GOT3 (cell line): Measurements from ENCODE around the gene BHMT.
"Not testable (repeated sequence)": the region's sequence is repeated elsewhere in the genome, so short reads cannot be mapped to it uniquely, and the experiment has no call there.

Experiments
- DNase-seq: peaks from one replicate; lab custom pipeline; 2025; ENCODE audit warnings: mixed read lengths; lab: John Stamatoyannopoulos, UW

The BHMT gene

DNA sequence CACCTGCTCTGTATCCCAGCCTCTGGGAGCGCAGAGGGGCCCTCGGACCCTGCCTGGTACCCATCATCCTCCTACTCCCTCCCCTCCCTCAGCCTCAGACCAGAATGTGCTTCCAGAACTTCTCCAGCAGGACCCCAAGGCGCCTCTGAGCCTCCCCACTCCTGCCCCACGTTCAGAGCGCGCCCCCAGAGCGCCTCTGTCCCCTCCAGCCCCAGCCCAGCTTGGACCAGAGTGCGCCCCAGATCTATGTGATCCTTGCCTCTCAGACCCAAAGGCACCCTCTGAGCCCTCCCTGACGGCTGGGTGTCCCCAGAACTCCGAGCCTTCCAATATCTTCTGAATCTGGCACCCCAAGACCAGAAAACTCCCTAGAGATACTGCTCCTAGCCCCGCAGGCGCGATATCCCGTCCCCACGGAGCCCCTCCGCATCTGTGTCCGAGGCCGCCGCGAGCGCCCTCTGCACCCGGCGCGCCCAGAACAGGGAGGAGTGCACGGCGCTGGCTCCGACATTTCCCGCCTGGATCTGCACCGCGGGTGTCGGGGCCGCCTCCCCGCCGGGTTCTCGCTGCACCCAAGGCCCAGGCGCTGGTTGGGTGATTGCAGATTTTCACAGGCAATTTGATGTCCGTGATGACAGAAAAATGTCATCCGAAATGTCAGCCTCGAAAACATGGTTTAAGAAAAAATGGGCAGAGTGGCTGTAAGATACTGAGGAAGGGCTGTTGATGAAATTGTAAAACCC lies 522 bp downstream of the BHMT start:
- DNase-seq, result no peak

DNA sequence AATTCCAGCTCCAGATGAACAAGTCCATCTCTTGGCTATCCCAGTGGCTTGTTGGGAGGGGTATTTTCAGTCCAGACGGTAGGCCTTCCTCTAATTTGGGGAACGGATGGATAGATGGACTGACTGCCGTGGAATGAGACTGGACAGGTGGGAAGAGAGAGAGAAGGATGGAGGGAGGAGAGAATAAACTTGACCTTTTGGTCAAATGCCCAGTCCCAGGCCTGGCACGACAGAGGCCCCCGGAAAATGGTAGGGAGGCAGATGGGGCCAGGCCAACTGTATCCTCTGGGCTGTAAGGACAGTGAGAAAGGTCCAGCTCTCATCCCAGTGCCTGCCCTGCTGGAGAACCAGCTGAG lies 1.1 kb downstream of the BHMT start:
- DNase-seq, result no peak

DNA sequence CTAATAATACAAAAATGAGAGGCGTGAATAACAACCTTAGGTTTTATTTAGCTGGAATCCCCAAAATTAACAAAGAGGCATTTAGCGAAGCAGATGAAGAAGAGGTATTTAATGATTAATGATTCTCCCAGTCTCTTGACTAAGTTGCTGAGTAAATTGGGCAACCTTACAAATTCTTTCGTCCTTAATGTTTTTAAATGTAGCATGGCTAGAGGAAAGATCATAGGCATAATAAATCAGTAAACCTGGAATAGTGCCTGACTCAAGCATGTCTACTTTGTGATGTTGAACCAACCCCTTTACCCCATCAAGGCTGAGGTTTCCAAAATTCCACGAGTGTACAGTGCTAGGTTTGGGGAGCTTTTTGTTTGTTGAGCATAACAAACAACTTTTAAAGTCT lies 7.9 kb downstream of the BHMT start:
- no peak for DNase-seq

DNA sequence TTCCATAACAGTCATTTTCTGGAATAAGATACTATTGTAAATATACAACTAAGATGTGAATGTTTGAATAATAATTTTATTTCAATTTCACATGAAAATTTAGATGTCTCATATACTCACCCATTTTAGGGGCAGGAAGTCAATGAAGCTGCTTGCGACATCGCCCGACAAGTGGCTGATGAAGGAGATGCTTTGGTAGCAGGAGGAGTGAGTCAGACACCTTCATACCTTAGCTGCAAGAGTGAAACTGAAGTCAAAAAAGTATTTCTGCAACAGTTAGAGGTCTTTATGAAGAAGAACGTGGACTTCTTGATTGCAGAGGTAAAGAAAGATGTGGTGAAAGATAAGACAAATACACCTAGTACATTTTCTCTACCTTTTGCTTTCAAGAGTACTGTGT lies 8.6 kb downstream of the BHMT start:
- no peak for DNase-seq

DNA sequence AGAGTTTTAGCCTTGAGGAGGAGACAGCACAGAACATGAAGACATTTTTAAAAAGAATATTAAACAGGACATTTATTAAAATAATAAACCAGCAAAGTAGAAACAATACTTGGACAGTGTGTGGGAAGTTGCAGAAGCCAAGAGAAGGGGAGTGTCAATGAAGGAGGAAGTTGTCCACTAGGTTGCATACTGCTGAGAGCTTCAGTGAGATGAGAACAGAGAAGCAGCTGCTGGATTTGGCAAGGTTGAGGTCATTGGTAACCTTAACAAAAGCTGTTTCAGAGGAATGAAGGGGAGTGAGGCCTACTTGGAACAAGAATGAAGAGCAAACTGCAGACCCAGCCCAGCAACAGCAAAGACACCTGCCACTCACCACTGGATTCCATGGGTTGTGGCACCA lies 11.4 kb downstream of the BHMT start:
- DNase-seq, result no peak

DNA sequence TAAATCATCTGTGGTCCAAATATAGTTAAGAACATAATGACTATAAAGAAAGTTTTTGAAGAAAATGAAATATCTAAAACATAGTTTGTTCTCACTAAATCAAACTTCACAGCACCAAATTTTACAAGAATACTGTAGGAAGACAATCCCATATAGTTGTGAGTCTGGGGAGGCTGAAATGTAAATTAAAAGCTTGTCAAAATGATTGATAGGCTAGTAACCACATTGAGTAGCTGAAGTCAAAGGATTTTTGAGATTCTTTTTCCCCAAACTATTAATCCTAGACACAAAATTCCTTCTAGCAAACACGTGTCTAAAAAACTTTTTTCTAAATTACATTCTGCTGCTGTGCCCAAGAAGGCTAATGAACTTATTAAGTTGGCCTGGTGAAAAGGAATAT lies 13.0 kb downstream of the BHMT start:
- no peak for DNase-seq

DNA sequence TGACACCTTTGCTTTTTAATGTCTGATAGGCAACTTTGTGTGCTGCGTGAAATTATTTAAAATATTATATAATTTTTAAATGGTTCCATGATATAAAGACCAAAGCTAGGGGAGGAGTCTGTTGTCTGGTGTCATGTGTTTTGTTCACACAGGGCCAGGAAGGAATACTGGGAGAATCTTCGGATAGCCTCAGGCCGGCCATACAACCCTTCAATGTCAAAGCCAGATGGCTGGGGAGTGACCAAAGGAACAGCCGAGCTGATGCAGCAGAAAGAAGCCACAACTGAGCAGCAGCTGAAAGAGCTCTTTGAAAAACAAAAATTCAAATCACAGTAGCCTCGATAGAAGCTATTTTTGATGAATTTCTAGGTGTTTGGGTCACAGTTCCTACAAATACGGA lies 19.2 kb downstream of the BHMT start:
- DNase-seq, result no peak

DNA sequence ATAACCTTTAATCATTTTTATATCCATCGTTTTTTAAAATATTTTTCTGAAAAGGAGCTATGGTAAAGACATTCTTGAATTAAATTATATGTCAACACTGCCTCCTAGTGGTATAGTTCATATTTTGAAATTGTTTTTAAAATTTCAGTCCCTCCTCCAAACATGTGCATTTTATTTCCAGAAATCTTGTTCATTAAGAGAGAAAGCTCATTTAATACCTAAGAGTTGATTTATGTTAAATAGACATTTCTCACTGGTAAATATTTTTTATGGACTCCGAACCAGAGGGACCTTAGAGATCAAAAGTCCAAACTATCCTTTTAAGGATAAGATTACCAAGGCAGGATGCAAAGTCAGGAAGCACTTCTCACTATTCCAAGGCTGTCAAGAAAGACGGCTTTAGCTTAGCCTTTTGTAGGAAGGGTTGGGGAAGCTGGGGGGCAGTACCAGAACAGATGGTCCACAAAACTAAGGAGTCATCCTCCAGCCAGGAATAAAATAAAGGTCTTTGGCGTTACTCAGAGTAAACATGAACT lies 21.6 kb downstream of the BHMT start:
- DNase-seq, result no peak

DNA sequence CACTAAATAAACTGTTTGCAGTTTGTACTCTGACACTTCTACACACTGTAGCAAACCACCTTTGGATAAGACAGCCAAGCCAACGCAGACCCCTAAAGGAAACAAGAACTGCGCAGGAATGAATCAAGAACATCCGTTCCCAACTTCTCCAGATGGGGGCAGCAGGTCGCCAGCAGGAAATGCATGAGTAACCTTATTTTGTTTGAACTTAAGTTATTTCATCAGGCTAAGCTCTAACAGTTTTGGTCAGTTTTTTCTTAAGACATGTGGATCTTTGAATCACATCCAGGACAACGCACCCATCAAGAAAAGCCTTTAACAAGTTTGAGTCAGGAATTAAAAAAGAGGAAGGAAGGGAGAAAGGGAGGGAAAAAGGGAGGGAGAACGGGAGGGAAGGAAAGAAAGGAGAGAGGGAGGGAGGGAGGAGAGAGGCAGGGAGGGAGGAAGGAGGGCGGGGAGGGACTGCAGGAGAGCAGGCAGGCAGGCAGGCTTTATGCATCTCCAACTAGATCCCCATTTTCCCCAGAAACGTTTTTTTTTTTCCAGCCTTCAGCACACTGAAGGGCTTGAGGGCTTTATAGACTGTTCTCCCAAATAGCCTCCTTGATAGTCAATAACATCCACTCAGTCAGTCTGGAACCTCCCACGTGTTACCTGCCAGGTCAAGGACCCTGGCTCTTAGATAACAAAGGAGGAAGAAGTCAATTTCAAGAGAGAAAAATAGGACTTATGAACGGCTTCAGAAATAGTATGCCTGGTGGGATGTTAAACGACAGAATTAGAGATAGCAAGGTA lies 22.2 kb downstream of the BHMT start:
- DNase-seq, result peak; percentile 16

DNA sequence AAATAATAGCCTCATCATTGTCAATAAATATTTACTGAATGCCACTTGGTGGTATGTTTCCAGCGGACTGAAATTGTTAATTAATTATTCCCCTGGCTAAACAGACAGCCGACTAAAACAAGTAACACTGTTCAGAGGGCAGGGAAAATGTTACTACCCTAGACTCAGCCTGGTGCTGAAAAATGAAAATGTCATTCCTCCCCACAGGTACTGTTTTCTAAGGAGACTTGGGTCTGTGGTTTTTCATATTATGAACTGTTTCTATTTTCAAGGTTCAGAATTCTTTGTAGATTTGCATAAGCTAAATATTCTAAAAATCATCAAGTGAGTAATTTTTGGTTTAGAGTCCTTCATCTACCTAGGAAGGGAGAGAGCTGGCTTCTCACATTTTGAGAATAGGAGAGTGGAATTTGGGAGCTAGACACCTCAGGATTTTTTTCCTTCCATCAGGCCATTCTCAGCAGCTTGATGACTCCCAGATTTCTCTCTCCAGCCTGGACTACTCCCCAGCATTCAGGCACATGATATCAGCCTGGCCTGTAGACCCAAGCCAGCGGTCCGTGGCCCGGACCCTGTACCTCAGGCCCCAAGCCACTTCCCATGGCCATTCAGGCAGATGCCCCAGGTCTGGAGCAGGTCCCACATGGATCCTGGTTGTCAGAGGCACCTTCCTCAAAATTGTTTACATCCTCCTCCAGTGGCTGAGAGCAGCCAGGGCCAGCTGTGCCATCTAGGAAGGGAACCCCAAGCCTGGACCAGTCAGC lies 24.4 kb downstream of the BHMT start:
- DNase-seq, result no peak

DNA sequence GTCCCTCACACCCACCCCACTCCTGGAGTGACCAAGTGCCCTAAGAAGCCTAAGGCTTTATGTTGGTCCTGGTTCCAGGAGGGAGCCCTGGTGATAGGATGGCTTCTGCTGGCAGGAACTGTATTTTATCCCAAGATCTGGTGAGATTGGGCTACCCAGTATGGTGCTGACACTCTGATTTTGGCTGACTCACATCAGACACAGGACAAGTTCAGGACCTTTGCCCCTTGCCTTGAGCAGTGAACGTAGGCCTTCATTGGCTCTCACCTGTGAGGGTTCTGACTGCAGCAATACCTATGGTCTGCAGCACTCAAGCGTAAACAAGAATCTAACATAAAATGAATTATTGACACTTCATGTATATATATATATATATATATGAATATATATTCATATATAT lies 25.0 kb downstream of the BHMT start:
- no peak for DNase-seq

DNA sequence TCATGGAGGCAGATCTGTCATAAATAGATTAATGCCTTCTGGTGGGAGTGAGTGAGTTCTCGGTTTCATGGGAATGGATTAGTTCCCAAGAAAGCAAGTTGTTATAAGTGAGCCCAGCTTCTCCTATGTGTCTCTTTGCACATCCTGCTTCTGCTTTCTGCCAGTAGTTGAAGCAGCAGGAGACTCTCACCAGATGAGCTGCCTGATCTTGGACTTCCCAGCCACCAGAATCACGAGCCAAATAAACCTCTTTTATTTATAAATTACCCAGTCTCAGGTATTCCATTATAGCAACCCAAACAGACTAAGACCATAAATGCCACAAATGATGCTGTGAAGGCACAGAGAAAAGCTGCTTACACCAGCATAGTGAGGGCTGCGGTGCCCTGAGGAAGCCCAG lies 28.9 kb downstream of the BHMT start:
- DNase-seq, result no peak

DNA sequence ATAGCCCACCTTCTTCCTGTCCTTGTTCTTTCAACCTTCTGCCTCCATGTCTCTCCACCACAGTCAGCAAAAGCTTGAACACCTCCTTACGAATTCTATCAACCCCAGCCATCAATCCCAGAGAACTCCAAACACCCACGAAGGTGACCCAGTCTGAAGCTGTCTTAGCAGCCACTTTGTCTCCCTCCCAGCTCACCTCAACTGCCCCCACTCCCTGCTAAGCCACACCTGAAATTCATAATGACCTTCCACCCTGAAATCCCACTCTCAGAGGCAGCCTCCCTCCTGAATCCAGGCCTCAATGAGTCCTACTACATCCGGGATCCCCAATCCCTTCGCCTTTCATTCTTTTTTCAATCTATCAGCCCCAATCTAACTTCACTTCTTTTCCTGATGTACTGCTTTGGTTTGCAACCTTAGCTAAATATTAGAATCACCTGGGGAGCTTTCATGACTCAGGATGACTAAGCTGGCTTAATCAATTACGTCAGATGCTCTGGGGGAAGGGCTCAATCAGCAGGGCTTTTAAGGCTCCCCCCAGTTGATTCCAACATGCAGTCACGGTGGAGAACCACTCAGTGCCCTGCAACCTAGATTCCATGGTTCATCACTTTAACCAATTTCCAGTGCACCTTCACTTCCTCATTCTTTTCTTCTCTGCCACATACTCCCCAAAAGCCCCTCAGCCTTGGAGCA lies 32.2 kb downstream of the BHMT start:
- no peak for DNase-seq

DNA sequence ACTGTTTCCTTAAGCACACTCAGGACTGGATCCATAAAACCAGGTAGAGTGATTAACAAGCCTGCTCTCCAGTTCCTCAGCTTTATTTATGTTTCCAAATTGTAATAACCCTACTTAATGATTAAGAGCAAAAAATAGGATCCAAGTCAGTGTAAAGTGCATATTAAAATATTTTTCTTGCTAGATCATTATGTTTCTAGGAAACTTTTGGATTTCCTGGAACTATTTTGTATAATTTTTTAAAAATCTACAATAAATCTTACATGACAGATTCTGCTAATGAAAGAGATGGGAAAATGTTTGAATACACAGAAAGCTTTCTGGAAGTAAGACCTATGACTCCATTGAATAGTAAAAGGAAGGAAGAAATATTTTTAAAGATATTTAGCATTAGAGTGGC lies 35.5 kb downstream of the BHMT start:
- no peak for DNase-seq

DNA sequence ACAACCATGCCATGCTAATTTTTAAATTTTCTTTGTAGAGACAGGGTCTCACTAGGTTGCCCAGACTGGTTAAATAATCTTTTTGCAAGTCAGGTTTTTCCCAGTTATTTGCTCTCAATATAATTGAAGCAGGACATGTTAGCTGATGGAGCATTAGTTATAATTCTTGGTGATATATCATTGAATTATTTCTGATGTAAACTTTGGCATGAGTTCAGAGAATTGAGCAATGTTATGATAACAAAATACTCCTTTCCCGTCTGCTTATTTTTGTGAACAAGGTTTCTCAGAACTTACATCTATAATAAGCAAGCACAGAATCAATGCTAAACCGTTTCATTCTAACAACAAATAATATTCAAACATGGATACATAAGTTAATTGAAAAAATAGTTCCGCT lies 37.8 kb downstream of the BHMT start:
- no peak for DNase-seq

DNA sequence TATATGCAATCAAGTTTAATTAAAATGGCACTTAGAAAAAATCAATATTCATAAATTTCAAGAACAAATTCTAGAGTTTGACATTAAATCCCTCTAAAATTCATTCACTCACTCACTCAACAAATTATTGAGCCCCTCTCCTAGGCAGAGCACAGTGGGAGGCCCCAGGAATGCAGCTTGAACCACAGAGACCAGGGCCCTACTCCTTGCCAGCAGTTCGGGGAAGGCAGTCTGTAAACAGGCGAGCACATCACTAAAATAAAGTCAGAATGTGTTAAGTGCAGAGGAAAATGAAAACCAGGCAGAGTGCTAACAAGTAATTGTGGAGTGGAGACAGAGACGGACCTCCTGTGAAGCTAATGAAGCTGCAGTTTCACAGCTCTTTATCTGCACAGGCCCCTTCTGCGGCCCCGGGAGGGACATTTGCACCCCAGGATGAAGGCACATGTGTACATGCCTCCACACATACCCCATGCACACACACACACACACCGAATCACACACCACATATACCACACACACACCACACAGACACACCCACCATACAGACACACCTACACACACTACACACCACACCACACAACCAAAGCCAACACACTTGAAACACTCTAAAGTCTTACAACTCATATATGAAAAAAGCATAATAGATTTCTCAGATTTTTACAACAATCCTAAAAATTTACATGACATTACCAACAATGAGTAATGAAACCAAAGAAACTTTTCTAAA lies 40.5 kb downstream of the BHMT start:
- DNase-seq, result no peak

DNA sequence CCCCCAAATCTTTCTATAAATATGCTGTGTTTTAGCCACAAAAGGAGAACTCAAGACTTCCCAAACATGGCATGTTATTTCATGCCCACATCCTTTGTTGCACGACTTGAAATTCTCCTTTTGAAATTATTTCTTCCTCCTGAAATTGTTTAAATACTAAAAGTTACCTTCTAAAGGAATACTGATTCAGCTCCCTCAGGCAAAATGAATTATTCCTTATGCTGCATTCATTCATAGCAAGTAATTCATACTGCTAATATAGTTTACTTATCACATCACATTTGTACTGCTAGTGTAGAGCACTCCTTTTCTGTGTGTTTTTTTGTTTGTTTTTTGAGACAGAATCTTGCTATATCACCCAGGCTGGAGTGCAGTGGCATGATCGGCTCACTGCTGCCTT lies 45.7 kb downstream of the BHMT start:
- DNase-seq, result no peak

DNA sequence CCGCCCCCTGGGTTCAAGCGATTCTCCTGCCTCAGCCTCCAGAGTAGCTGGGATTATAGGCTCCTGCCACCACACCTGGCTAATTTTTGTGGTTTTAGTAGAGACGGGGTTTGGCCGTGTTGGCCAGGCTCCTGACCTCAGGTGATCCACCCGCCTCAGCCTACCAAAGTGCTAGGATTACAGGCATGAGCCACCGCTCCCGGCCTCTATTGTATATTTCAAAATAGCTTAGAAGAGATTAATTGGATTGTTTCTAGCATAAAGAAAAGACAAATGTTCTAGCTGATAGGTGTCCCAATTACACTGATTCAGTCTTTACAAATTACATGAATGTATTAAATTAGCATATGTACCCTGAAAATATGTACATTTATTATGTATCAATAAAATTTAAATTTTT lies 50.0 kb downstream of the BHMT start:
- DNase-seq, result not testable (repeated sequence)

DNA sequence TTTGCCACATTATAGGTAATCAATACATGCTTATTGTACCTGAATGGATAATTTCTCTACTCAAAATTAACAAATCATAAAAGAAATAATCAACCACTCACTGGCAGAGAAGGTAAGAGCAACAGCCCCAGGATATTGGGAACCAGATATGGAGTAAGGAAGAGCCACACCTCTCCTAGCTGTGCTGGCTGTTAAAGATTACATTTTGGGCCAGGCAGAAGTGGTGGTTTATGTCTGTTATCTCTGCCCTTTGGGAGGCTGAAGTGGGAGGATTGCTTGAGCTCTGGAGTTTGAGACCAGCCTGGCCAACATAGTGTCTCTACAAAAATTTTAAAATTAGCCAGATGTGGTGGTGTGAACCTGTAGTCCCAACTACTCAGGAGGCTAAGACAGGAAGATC lies 56.4 kb downstream of the BHMT start:
- DNase-seq, result no peak

DNA sequence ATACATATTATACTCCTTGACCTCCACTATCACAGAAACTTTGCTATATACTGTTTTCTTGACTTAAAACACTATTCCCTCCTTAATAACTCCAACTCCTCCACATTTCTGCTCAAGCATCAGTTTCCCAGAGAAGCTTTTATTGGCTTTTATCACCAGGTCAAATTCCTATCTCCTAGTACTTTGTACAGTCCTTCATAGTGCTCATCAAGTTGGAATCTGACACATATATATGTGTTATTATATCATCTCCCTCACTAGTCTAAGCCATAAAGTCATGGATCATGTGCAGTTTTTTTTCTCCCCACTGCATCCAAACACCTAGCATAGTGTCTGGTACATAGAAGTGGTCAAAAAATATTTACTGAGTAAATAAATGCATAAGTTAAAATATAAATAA lies 59.1 kb downstream of the BHMT start:
- DNase-seq, result no peak

DNA sequence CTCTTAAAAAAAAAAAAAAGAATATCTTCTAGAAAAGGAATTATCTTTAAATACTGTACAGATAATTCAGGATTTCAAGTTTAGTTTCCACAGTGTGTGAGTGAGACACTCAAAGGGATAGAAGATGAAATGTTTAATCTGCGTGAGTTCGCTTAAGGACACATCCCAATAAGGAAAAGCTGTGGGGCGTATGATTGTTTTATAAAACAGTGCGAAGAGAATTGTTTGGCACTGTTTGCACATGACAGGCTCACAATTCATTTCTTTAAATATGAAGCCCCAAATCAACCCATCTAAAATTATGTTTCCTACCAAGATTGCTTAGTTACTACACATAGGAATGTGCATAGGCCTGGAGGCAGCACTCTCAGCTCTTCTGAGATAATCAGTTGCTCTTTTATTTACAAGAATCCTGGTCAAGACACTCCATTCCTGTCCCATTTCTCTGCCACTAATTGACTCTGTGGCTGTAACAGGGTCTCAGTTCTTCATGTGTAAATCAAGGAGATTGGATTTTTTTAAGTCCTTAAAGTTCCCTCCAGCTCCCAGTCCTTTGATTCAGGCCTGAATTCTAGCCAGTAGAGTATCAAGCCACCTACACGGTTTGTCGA lies 60.1 kb downstream of the BHMT start:
- no peak for DNase-seq
